NCI-H2171 treated with DMSO at 0.1 percent for 48 hours (cell line): ENCODE data around the gene CCNY.

ENCODE experiments used
- DNase-seq: peaks from one replicate; lab custom pipeline; 2025; lab: John Stamatoyannopoulos, UW

CCNY gene

GRCh38 chr10:35584946-35585345 is 248.6 kb downstream of the CCNY start:
- no peak for DNase-seq

GRCh38 chr10:35585356-35585755 is 249.0 kb downstream of the CCNY start:
- no peak for DNase-seq

DNA sequence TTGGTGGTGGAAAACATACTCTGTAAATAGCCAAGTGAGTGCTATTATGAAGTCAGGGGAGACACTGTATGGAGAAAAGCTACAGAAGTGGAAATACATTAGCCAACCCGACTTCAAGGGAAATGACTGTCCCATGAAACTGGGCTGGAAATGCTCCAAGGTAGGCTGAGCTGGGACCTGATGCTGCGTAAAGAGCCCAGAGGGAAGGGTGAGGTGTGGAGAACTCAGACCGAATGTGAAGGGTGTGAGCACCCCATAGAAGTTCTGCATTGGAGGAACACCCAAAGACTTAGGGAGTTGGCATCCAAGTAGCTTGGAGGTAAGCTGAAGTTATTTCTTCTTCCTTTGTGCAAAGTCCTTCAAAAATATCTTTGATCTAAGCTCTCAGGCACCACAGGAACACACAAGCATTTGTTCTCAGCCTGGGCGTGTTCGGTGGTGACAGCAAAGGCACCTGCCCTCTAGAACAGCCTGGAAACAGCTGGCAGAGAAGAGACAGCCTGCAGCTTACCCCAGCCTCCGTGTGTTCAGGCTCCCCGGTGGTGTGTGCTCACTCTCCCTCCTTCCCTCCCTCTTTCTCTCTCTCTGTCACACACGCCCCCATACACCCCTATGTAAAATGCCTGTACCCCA is 249.7 kb downstream of the CCNY start:
- no peak for DNase-seq

- DNase-seq = no peak
These were observed 252.5 kb downstream of the CCNY start for GRCh38 chr10:35588836-35589235.

- DNase-seq = no peak
These were observed 256.1 kb downstream of the CCNY start for GRCh38 chr10:35592441-35592840.

- no peak for DNase-seq
These were observed 258.1 kb downstream of the CCNY start for GRCh38 chr10:35594115-35595079.

- DNase-seq = no peak
These were observed 258.8 kb downstream of the CCNY start for GRCh38 chr10:35595106-35595505.

- no peak for DNase-seq
These were observed 262.1 kb downstream of the CCNY start for GRCh38 chr10:35598379-35598778.

GRCh38 chr10:35600193-35600592 is 263.9 kb downstream of the CCNY start:
- no peak for DNase-seq

- no peak for DNase-seq
These were observed 268.9 kb downstream of the CCNY start, which contains the start of gene GJD4 for GRCh38 chr10:35605191-35605590. Gene GJD4 (plus strand): TSS chr10:35605341. CDS start chr10:35605568, 227 bp downstream.

- no peak for DNase-seq
These were observed 270.1 kb downstream of the CCNY start for GRCh38 chr10:35606430-35606829.

DNA sequence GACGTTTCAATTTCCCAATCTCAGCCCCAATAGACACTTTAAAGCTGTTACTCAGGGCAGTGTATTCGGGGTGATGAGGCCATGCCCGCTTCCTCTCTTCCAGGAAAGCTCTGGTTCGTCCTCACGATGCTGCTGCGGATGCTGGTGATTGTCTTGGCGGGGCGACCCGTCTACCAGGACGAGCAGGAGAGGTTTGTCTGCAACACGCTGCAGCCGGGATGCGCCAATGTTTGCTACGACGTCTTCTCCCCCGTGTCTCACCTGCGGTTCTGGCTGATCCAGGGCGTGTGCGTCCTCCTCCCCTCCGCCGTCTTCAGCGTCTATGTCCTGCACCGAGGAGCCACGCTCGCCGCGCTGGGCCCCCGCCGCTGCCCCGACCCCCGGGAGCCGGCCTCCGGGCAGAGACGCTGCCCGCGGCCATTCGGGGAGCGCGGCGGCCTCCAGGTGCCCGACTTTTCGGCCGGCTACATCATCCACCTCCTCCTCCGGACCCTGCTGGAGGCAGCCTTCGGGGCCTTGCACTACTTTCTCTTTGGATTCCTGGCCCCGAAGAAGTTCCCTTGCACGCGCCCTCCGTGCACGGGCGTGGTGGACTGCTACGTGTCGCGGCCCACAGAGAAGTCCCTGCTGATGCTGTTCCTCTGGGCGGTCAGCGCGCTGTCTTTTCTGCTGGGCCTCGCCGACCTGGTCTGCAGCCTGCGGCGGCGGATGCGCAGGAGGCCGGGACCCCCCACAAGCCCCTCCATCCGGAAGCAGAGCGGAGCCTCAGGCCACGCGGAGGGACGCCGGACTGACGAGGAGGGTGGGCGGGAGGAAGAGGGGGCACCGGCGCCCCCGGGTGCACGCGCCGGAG is 271.4 kb downstream of the CCNY start:
- DNase-seq = no peak

- no peak for DNase-seq
These were observed 272.0 kb downstream of the CCNY start for GRCh38 chr10:35608328-35608672.

- no peak for DNase-seq
These were observed 275.4 kb downstream of the CCNY start for GRCh38 chr10:35611750-35612149.

- DNase-seq = no peak
These were observed 276.2 kb downstream of the CCNY start for GRCh38 chr10:35612385-35613106.

DNA sequence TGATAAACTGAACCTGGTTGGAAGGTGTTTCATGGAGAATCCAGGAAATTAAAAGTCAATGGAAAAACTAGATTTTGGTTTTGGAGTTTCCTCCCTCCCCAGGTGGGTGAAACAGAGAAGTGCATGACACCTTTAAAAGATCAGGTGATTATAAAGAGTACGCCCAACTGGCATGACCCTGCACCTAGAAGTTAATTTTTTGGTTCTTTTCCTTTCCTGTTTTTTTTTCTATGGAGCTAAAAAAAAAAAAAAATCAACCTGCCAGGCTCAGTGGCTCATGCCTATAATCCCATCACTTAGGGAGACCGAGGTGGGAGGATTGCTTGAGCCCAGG is 276.8 kb downstream of the CCNY start:
- DNase-seq = no peak

DNA sequence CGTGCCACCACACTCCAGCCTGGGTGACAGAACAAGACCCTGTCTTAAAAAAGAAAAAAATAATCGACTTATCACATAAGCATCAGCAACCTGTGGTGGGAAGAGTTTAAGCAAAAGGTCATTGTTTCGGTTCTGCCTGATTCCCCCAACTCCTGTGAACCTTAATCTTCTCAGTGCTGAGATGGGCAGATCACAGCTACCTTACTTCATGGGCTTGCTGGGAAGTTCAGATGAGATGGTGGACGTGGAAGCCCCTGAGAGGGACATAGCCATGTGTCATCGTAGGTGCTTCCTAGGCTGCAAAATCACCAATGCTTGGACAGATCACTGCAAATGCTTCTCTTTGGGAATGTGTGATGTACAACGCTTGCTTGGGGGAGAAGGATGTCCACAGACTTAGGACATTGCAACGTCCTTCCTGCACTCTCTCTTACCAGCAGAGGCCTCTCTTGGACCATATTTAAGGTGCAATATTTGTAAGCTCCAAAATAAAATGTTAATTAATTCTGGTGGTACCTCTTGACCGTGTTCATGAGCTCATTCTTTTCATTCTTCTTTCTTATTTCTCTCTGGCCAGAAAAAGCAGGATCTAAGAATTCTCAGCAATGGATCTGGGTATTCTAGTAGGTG is 277.4 kb downstream of the CCNY start:
- DNase-seq = no peak

DNA sequence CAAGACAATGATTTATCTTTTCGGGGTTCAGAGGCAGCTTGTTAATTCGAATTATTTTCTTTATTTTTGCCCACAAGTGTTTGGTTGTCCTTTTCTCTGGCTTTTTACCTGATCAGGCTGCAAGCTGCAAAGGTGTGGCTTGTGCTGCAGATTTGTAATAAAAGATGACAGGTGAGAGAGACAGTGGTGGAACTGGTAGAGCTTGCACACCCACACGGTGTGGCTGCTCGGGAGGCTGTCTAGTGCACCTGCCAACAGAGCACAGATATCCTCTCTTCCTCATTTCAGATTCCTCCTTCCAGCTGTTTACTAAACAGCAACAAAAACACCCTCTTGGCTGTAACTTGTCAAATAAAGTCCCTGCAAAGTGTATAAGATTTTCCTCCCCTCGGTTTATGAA is 278.0 kb downstream of the CCNY start:
- DNase-seq = no peak
